Left ventricle myocardium inferior (tissue), 1 donor: ENCODE results near the gene MBNL2. TPM values are rescaled to one million over a fixed set of nuclear protein-coding genes. Genes with fewer than 3 reads are reported as not detected.

Experiments used
- DNase-seq: peaks from one replicate; pipeline ENCODE4 v3.0.0-alpha.2; 2020
- H3K27ac ChIP-seq: fragments of 200-600 bp; replicated peaks from 2 replicates; pipeline ENCODE4 v1.8.0; 2021
- H3K27me3 ChIP-seq: fragments of 200-600 bp; 2 replicates; pipeline ENCODE4 v1.8.0; 2021; ENCODE audit warnings: low read depth
- H3K36me3 ChIP-seq: fragments of 200-600 bp; 2 replicates; pipeline ENCODE4 v1.8.0; 2021
- H3K4me1 ChIP-seq: fragments of 200-600 bp; 2 replicates; pipeline ENCODE4 v1.8.0; 2021
- H3K4me3 ChIP-seq: fragments of 200-600 bp; 2 replicates; pipeline ENCODE4 v1.8.0; 2021; ENCODE audit warnings: mild to moderate bottlenecking, moderate library complexity
- H3K9me3 ChIP-seq: fragments of 200-600 bp; replicated peaks from 2 replicates; pipeline ENCODE4 v1.8.0; 2021
- CTCF ChIP-seq: fragments of 200-600 bp; IDR thresholded peaks from 2 replicates; pipeline ENCODE4 v1.8.0; 2021; ENCODE audit warnings: antibody characterized with exemption, mild to moderate bottlenecking, borderline replicate concordance
- intact Hi-C: fragments of 100-400 bp; cut with micrococcal nuclease; formaldehyde crosslinking; loops from one replicate; pipeline ENCODE4 v1.11.0; 2022
- total RNA-seq: library from RNA; stranded (reverse); fragmentation: NEBNext Ultra II Directional; extraction: Animal tissue kit (Norgen Biotek cat#: 25700); gene quantifications from one replicate; pipeline ENCODE4 v1.2.1, GENCODE V29; 2021
- donor health status: DM: no; HTN: yes; CAD: no; lungs with severe emphysema.

MBNL2 gene
- total RNA-seq, 1 donor from 2014 or later: 76.5 TPM

DNA sequence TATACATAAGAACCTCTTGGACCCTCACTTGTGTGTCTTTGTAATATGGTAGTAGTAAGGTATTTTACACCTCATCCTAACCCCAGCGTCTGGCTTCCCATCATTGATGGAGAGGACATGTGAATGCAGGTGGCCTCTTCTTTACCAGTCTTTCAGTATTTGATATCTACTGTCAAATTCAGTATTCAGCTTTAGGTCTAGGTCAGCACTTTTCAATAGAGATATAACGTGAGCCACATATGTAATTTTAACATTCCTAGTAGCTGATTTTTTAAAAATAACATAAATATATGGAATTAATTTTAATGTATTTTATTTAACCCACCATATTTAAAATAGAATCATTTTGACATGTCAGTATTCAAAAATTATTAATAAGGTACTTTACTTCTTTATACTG lies 214.7 kb downstream of the MBNL2 start:
- Histone ChIP-seq H3K9me3 (no peaks in the 10 kb centered on the region), H3K36me3 (peaks cover 4% of the 10 kb centered on the region), H3K27me3 (no peaks in the 10 kb centered on the region), H3K4me3 (peak overlapping the region; percentile 95), H3K27ac (no peak overlapping the region), H3K4me1 (peaks cover 83% of the 10 kb centered on the region)
- no peak for TF ChIP-seq CTCF
- intact Hi-C loops: no loop called here
- no peak for DNase-seq

DNA sequence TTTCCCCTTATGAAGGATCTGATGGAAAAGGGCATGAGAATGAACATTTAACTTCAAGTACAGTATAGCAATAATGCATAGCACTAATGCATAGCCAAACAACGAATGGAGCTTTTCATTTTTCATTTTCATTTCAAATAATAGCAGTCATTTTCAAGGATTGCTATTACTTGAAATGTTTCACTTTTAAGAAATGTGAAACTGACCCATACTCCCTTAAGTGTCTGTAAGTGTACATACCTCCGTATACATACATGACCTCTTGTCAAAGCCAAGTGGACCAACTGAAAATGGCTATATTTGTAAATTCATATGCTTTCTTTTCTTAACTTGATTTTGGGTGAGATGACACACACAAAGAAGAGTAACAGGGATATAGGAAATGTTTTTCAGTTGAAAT lies 215.6 kb downstream of the MBNL2 start:
- TF ChIP-seq CTCF: no peak
- Histone ChIP-seq H3K9me3 (no peaks in the 10 kb centered on the region), H3K27me3 (no peaks in the 10 kb centered on the region), H3K4me3 (no peak overlapping the region), H3K27ac (no peak overlapping the region), H3K4me1 (peaks cover 78% of the 10 kb centered on the region), H3K36me3 (peaks cover 4% of the 10 kb centered on the region)
- intact Hi-C loops: no loop called here
- no peak for DNase-seq

GRCh38 chr13:97438856-97439595 lies 216.9 kb downstream of the MBNL2 start:
- Histone ChIP-seq H3K4me3 (no peak overlapping the region), H3K4me1 (peaks cover 74% of the 10 kb centered on the region), H3K27me3 (no peaks in the 10 kb centered on the region), H3K9me3 (no peaks in the 10 kb centered on the region), H3K27ac (no peak overlapping the region), H3K36me3 (peaks cover 6% of the 10 kb centered on the region)
- no peak for TF ChIP-seq CTCF
- no peak for DNase-seq
- intact Hi-C loops: no loop called here

GRCh38 chr13:97440598-97441170 lies 218.6 kb downstream of the MBNL2 start:
- H3K27ac ChIP-seq: no peak overlapping the region
- peaks cover 63% of the 10 kb centered on the region for H3K4me1 ChIP-seq
- DNase-seq: no peak
- intact Hi-C loops: no loop called here
- no peaks in the 10 kb centered on the region for H3K9me3 ChIP-seq
- H3K36me3 ChIP-seq: peaks cover 9% of the 10 kb centered on the region
- no peaks in the 10 kb centered on the region for H3K27me3 ChIP-seq
- no peak overlapping the region for H3K4me3 ChIP-seq
- TF ChIP-seq CTCF: no peak

- Histone ChIP-seq H3K36me3 (peaks cover 9% of the 10 kb centered on the region), H3K27me3 (no peaks in the 10 kb centered on the region), H3K4me1 (peaks cover 57% of the 10 kb centered on the region), H3K4me3 (no peak overlapping the region), H3K9me3 (no peaks in the 10 kb centered on the region), H3K27ac (no peak overlapping the region)
- TF ChIP-seq CTCF: no peak
- intact Hi-C loops: no loop called here
- no peak for DNase-seq
Measured at GRCh38 chr13:97441368-97441767, 219.2 kb downstream of the MBNL2 start.

Other genes starting within 250 kb of the MBNL2 start
- gene OXGR1, start 227.9 kb upstream of the MBNL2 start, total RNA-seq: not detected
- gene RAP2A, start 211.8 kb downstream of the MBNL2 start, total RNA-seq: 15.1 TPM